Endothelial cell of umbilical vein (primary cell): ENCODE results near the gene ATP5MC2. TPM values are rescaled to one million over a fixed set of nuclear protein-coding genes. Genes with fewer than 3 reads are reported as not detected.

ENCODE experiments used
- BruUV-seq: library from RNA; stranded (reverse); fragments of 400-500 nt; replicated peaks from 2 replicates; lab custom pipeline; 2021; lab: Mats Ljungman, UMichigan
- CTCF ChIA-PET: fragments of 300-600, 350-600 bp; sonication (Branson Sonifier 250); formaldehyde crosslinking; loops from one replicate; lab custom pipeline; 2021; ENCODE audit warnings: antibody characterized with exemption, inconsistent platforms; lab: Charles Lee
- POLR2A ChIA-PET: fragments of 300-600, 350-600 bp; sonication (Branson Sonifier 250); formaldehyde crosslinking; loops from one replicate; lab custom pipeline; 2021; ENCODE audit warnings: antibody characterized with exemption, inconsistent platforms; lab: Charles Lee
- DNase-seq: peaks from one replicate; pipeline ENCODE4 v3.0.0-alpha.2; 2011; ENCODE audit warnings: low read depth, low spot score
- FAIRE-seq: peaks from 2 replicates; lab custom pipeline; 2011; peaks lifted over from hg19 to GRCh38; lab: Jason Lieb, UNC
- H2AFZ ChIP-seq: 2 replicates; pipeline ENCODE4 v1.6.0; 2012; ENCODE audit warnings: low read depth, low read length, control low read depth, inconsistent platforms
- H3K27ac ChIP-seq: 2 replicates; pipeline ENCODE4 v1.5.1; 2011; ENCODE audit warnings: low read depth, mild to moderate bottlenecking, control low read depth, low read length, moderate library complexity; ENCODE audit not compliant: insufficient read depth
- H3K27me3 ChIP-seq, 2 experiments: 2 replicates each; pipeline versions ENCODE4 v1.6.0 to v1.6.1; 2011; ENCODE audit warnings: low read length in 2 of 2, mixed read lengths in 1 of 2; ENCODE audit not compliant: control insufficient read depth in 2 of 2, insufficient read depth in 2 of 2
- H3K36me3 ChIP-seq, 2 experiments: 2 replicates in 1 of 2; 3 replicates in 1 of 2; pipeline ENCODE4 v1.5.1; 2011; ENCODE audit warnings: low read length in 2 of 2, mild to moderate bottlenecking in 1 of 2, moderate library complexity in 1 of 2; ENCODE audit not compliant: control insufficient read depth in 2 of 2, insufficient read depth in 2 of 2; ENCODE audit errors: extremely low read depth in 1 of 2
- H3K4me1 ChIP-seq: 3 replicates; pipeline ENCODE4 v1.5.1; 2011; ENCODE audit warnings: mild to moderate bottlenecking, low read length; ENCODE audit not compliant: control insufficient read depth, insufficient read depth; ENCODE audit errors: extremely low read depth
- H3K4me2 ChIP-seq: 2 replicates; pipeline ENCODE4 v1.6.1; 2011; ENCODE audit warnings: low read length, control low read depth, mixed read lengths; ENCODE audit not compliant: insufficient read depth
- H3K4me3 ChIP-seq, 3 experiments: fragments of 200-600 bp in 1 of 3; sonication (generic), shearing (Covaris generic) in 1 of 3; replicated peaks in 1 of 3; 2 replicates each; pipeline ENCODE4 v1.5.1; 2011 to 2016; ENCODE audit warnings: control low read depth in 3 of 3, low read length in 3 of 3, mild to moderate bottlenecking in 2 of 3, inconsistent platforms in 1 of 3, low read depth in 1 of 3, moderate library complexity in 1 of 3; ENCODE audit not compliant: insufficient read depth in 1 of 3
- H3K79me2 ChIP-seq: 2 replicates; pipeline ENCODE4 v1.6.0; 2012; ENCODE audit warnings: low read length, inconsistent platforms; ENCODE audit not compliant: control insufficient read depth, insufficient read depth
- H3K9ac ChIP-seq: replicated peaks from 2 replicates; pipeline ENCODE3; 2011; ENCODE audit warnings: low read length, control low read depth; ENCODE audit not compliant: insufficient read depth; ENCODE audit errors: extremely low read depth
- H3K9me1 ChIP-seq: replicated peaks from 3 replicates; pipeline ENCODE4 v1.6.0; 2011; ENCODE audit warnings: mild to moderate bottlenecking, low read length; ENCODE audit not compliant: control insufficient read depth, insufficient read depth; ENCODE audit errors: extremely low read depth
- H3K9me3 ChIP-seq: replicated peaks from 2 replicates; pipeline ENCODE4 v1.5.1; 2012; ENCODE audit warnings: low read length, inconsistent platforms; ENCODE audit not compliant: control insufficient read depth, insufficient read depth
- H4K20me1 ChIP-seq: replicated peaks from 2 replicates; pipeline ENCODE3; 2011; ENCODE audit warnings: mild to moderate bottlenecking, low read length; ENCODE audit not compliant: control insufficient read depth, insufficient read depth; ENCODE audit errors: extremely low read depth
- CTCF ChIP-seq, 2 donors: IDR thresholded peaks; 1 replicate in 1 of 2; 2 replicates in 1 of 2; pipeline ENCODE4 v1.5.1; 2011; ENCODE audit warnings: low read length in 2 of 2, mild to moderate bottlenecking in 2 of 2, moderate library complexity in 2 of 2, control low read depth in 1 of 2, inconsistent platforms in 1 of 2, low read depth in 1 of 2; ENCODE audit not compliant: insufficient read depth in 1 of 2; ENCODE audit errors: extremely low read depth in 1 of 2
- EZH2 ChIP-seq: IDR thresholded peaks from 2 replicates; pipeline ENCODE4 v1.6.1; 2012; ENCODE audit warnings: borderline replicate concordance, low read depth, mild to moderate bottlenecking, moderate library complexity, low read length, inconsistent platforms; ENCODE audit not compliant: severe bottlenecking
- FOS ChIP-seq: IDR thresholded peaks from 2 replicates; pipeline ENCODE4 v1.6.1; 2011; ENCODE audit warnings: mild to moderate bottlenecking, low read length, moderate library complexity, borderline replicate concordance; ENCODE audit not compliant: insufficient read depth
- GATA2 ChIP-seq: IDR thresholded peaks from 2 replicates; pipeline ENCODE4 v1.7.0; 2011; ENCODE audit warnings: low read depth, mild to moderate bottlenecking, moderate library complexity, mixed read lengths, low read length; ENCODE audit not compliant: insufficient read length, insufficient read depth
- JUN ChIP-seq: IDR thresholded peaks from 2 replicates; pipeline ENCODE4 v1.6.1; 2011; ENCODE audit warnings: borderline replicate concordance, low read depth; ENCODE audit not compliant: insufficient read length, insufficient read depth
- MAX ChIP-seq: IDR thresholded peaks from 2 replicates; pipeline ENCODE4 v1.6.1; 2011; ENCODE audit not compliant: insufficient read depth, insufficient read length
- MYC ChIP-seq: IDR thresholded peaks from one replicate; pipeline ENCODE4 v1.6.1; 2011; ENCODE audit warnings: mild to moderate bottlenecking, low read depth, low read length
- POLR2A ChIP-seq: IDR thresholded peaks from 2 replicates; pipeline ENCODE4 v1.6.1; 2012; ENCODE audit warnings: low read depth, mild to moderate bottlenecking, control low read depth, low read length
- POLR2AphosphoS5 ChIP-seq: IDR thresholded peaks from 2 replicates; pipeline ENCODE4 v1.6.1; 2012; ENCODE audit warnings: low read depth, mild to moderate bottlenecking, control low read depth, low read length, moderate library complexity; ENCODE audit not compliant: insufficient read depth
- dilution Hi-C: fragments of 300-500 bp; cut with MboI; formaldehyde crosslinking; loops from one replicate; pipeline ENCODE4 v1.15.0; 2019; ENCODE audit warnings: low sequenced_read_pairs; ENCODE audit not compliant: extremely low pct_ligation_motif_present
- intact Hi-C: fragments of 100-400 bp; cut with micrococcal nuclease; formaldehyde crosslinking; loops from one replicate; pipeline ENCODE4 v1.10.0; 2022
- polyA plus RNA-seq, 4 experiments: library from polyadenylated mRNA; depleted of rRNA in 3 of 4; stranded (reverse) in 3 of 4; unstranded in 1 of 4; fragments of >200 nt; gene quantifications; 2 replicates each; pipeline versions ENCODE4 v1.2.1 to v1.2.3, GENCODE V29; 2011 to 2012; ENCODE audit warnings: missing spikeins in 1 of 4
- total RNA-seq: library from RNA; stranded (reverse); gene quantifications from 2 replicates; pipeline ENCODE4 v1.2.3, GENCODE V29; 2021

ATP5MC2 gene
- total and polyA plus RNA-seq, 2 donors (not counting 3 experiments of a cell fraction or from before 2014, with no cell fraction given), result 402 to 820 TPM

- Histone ChIP-seq H3K4me3 (no peak overlapping the region), H4K20me1 (no peaks in the 10 kb centered on the region), H3K27ac (no peak overlapping the region), H3K27me3 (no peaks in the 10 kb centered on the region), H3K4me2 (no peak overlapping the region), H3K36me3 (no peaks in the 10 kb centered on the region), H3K9me3 (no peaks in the 10 kb centered on the region), H3K79me2 (no peaks in the 10 kb centered on the region), H3K9me1 (no peaks in the 10 kb centered on the region), H3K9ac (no peak overlapping the region), H3K4me1 (peaks cover 14% of the 10 kb centered on the region), H2AFZ (no peak overlapping the region)
- TF ChIP-seq EZH2 (no peak), POLR2AphosphoS5 (no peak), POLR2A (no peak), FOS (no peak), GATA2 (no peak), CTCF (IDR thresholded peaks at IDR 0.05; ENCODE audit: extremely low read depth in 1 of 2, insufficient read depth in 1 of 2, low read depth in 1 of 2, low read length in 2 of 2) (no peak)
- CTCF ChIA-PET, result interaction anchor here (1.3 kb wide), 1 partner anchor 114 kb away, joined by 6 read pairs; no protein-coding TSS in a partner anchor
- FAIRE-seq, result no peak
- dilution Hi-C loops, result no loop called here
- intact Hi-C loops, result no loop called here
- no TSS peak for BruUV-seq
- POLR2A ChIA-PET, result no interaction called here
- DNase-seq, result no peak
Observed at GRCh38 chr12:53657041-53657440, 18.8 kb downstream of the ATP5MC2 start.

GRCh38 chr12:53653595-53653994 is 22.3 kb downstream of the ATP5MC2 start:
- intact Hi-C loops (no loop called here), dilution Hi-C loops (no loop called here)
- Histone ChIP-seq H4K20me1 (no peaks in the 10 kb centered on the region), H3K9ac (no peak overlapping the region), H3K36me3 (no peaks in the 10 kb centered on the region), H3K79me2 (no peaks in the 10 kb centered on the region), H3K9me3 (no peaks in the 10 kb centered on the region), H3K4me1 (peaks cover 2% of the 10 kb centered on the region), H3K27me3 (no peaks in the 10 kb centered on the region), H3K4me2 (no peak overlapping the region), H3K4me3 (no peak overlapping the region), H3K27ac (no peak overlapping the region), H2AFZ (no peak overlapping the region), H3K9me1 (no peaks in the 10 kb centered on the region)
- FAIRE-seq, result no peak
- BruUV-seq, result no TSS peak
- POLR2A ChIA-PET, result no interaction called here
- no peak for DNase-seq
- CTCF ChIA-PET, result no interaction called here
- no peak for TF ChIP-seq MAX
- TF ChIP-seq MYC, result no peak
- TF ChIP-seq CTCF (IDR thresholded peaks at IDR 0.05; ENCODE audit: extremely low read depth in 1 of 2, insufficient read depth in 1 of 2, low read depth in 1 of 2, low read length in 2 of 2), result no peak
- TF ChIP-seq POLR2A, result no peak
- no peak for TF ChIP-seq POLR2AphosphoS5
- no peak for TF ChIP-seq GATA2
- TF ChIP-seq EZH2, result no peak
- no peak for TF ChIP-seq FOS
- TF ChIP-seq JUN, result no peak
